NCI-H1436 treated with DMSO at 0.1 percent for 48 hours (cell line): ENCODE measurements around the gene ADAMTS3.
"Not testable (repeated sequence)": the region's sequence is repeated elsewhere in the genome, so short reads cannot be mapped to it uniquely, and the experiment has no call there.

Source experiments
- DNase-seq: peaks from one replicate; lab custom pipeline; 2025; lab: John Stamatoyannopoulos, UW

The ADAMTS3 gene

DNA sequence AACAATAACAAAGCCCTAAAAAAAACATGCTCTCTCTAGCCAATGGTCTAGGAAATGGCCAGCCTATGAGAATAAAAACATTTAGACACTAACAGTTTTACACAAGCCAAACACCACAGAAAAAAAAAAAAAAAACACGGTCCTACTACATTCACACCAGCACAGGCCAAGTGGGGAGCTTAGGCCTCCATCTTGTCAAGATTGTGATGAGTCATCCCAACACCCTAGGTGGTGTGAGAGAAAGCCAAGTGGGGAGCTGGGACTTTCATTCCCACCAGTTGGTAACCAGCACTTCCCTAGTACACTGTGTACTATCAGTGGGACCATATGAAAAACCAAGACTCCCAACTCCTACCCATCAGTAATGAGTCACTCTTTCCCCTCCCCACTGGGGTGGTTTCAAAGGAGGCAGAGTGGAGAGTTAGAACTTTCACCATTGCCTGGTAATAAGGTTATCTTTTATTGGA lies 95.6 kb downstream of the ADAMTS3 start:
- no peak for DNase-seq

DNA sequence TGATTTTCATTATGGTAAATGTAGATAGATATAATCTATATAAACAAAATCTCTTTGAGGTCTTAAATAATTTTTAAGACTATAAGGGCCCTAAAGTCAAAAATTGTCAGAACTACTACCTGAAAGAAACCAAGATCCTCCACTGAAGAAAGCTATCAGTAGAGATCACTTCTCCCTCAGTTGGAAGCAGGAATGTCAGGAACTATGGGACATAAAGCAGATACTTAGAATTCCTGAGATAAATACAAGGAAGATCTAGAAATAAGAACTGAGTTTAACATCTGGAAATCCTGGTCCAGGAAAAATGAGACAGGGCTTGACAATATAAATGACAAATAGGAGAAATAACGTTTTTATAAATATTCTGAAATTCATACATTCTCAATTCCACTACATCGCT lies 97.2 kb downstream of the ADAMTS3 start:
- DNase-seq, result no peak

DNA sequence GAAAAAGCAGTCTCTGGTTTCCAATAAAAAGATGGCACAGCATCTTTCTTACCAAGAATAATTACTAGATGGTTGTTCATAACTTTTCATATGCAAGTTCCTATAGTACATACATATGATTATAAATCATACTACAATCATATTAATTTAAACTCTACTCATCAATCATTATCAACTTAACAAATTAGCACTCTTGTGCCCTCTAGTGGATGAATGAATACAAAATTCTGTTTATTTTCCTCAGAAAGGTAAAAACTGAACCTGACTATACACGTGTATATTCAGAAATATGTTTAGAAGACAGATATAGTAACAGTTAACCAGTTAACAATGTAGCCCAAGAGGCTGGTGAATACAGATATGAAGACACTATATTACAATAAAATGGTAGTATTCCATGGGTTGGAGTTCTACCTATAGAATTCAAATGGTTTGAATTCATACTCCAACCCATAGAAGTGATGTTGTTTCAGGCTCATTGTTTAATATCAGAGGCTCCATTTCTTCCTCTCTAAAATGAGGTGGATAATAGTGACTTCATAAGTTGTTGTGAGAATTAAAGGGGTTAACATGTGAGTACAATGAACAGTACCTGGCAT lies 100.0 kb downstream of the ADAMTS3 start:
- DNase-seq, result no peak

DNA sequence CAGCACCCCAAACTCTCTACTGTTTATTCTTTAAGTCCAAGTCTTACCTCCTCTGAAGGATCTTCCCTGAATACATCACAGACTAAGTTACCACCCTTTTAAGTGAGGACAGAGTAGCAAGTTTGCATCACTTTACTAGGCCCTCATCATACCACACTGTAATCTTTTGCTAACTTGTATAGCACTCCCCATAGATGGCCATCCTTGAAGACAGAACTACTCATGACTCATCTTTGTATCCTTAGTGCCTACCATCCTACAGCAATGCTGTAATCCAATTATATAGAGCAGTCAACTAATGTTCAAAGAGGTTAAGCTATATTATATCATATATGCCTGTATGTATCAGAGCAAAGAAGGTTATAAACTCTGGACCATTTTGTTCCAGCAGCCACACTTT lies 101.4 kb downstream of the ADAMTS3 start:
- DNase-seq, result no peak

DNA sequence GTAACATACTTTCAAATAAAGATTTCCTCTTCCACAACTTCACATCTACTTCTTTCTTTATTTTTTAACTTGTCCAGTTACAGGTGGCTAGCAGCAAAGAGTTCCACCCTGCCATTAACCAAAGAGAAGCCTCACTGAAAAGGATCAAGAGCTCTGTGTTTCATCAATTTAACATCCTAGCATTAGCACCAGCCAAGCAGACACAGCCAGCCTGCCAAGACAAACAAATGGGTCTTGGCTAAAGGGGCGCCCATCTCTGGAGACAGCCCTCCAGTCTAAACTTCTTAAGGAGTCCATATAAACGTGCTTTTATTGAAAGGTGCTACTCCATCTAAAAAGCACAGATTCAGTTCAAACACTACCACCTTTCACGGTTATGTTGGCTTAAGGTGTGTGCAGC lies 105.3 kb downstream of the ADAMTS3 start:
- no peak for DNase-seq

DNA sequence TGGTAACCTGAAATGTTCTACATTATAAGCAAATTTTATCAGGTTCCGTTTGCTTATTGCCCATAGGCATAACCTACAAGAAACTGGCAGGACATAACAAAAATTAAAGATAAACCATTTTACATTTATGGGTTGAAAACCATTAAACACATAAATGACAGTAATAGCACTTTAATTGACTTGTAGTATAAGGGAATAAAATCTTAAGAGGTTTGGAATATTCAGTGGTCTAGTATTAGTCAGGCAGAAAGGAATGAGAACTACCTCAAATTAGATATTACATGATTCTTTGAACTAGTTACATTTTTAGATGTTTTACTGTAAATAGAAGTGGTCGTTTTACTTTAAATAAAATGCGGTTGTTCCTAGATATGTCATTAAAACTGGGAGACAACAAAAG lies 111.9 kb downstream of the ADAMTS3 start:
- DNase-seq, result no peak

DNA sequence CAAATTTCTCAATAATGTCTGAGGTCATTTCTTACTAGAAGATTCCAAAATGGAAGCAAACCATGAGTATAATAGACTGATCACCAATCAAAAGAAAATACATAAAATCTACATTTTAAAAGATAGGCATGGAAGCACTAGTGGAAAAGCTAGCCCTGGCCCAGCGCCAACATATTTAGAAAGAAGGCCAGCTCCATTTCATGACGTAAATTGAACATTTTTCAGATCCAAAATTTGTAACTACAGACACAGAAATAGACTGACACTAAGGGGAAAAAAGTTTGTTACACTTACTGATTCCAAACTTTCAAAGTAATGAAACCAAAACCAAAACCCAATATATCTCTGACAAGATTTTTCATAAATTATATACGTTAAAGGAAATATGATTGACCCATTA lies 117.7 kb downstream of the ADAMTS3 start:
- DNase-seq, result no peak

DNA sequence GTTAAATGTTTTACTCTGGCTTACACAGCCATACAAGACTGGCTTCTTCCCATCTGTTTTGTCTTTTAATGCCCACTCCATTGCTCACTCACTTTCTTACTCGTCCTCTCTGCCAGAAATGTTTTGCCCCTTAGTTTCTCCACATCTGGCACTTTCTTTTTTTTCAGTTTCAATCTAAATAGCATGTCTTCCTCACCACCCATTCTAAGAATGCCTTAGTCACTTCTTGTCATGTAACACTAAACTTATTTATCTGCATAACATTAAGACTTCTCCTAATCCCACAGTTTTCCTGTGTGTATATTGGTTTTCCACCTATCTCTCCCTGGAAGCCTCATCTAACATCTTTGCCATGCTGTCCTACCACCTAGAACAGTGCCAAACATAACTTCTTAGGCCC lies 119.3 kb downstream of the ADAMTS3 start:
- no peak for DNase-seq

DNA sequence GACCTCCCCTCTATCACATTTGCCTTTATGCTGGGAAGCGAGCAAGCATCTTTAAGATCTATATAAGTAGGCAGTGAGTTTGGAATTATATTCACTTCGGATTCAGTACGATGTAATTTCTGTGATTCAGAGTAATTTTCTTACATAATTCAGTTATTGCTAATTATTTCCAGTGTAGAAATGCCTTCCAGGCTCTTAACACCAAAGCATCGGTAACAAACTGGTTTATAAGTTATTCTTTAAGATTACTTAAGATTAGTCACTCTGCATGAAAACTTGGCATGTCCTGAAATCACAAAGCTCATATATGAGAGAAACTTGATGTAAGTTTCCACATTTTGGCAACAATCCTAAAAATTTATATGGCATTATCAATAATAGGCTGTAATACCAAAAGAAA lies 120.8 kb downstream of the ADAMTS3 start:
- DNase-seq, result no peak

DNA sequence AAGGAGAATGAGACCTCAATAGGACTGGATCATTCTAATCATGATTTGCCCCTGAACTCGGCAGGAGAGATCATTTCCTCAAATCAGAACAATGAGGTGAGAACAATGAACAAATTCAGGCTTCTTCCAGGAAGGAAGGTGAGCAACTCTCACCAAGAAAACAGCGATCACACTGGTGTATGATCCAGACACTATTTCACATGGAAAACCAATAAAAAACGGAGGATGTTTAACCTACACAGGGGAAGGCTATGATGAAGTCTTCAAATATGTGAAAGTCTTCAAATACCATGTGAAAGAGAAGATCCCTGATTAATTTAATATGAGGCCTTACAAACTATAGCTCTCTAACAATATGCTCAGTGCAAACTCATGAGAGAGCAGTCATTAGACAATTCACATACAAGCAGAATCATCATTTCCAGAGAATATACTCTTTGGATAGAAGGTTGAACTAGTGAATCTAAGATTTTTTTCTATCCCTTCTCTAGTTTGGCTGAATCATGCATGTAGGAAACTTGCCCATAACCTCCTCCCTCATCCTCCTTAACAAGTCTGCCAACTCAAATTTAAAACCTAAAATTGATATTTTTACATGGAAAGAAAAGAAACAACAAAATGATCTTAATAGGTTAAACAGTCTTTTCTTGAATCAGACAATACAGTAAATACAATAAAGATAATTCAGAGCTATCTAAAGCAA lies 122.5 kb downstream of the ADAMTS3 start:
- DNase-seq, result no peak

DNA sequence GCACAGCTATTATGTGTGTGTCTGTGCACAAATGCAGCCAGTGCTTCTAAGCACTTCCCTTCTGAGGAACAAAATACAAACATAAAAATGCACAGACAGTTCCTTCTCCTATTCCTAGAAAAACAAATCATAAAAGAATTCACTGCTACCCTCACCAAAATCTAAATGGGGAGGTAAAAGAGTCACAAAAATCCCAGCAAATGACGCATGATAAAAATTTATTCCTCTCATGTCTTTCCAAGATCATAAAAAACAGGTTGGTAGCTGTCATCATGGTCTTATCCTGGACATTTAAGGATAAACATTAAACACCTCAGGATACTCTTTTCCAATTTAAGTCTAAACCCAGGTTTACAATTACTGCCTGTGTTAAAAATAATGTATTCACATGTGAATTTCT lies 124.9 kb downstream of the ADAMTS3 start:
- DNase-seq, result no peak

DNA sequence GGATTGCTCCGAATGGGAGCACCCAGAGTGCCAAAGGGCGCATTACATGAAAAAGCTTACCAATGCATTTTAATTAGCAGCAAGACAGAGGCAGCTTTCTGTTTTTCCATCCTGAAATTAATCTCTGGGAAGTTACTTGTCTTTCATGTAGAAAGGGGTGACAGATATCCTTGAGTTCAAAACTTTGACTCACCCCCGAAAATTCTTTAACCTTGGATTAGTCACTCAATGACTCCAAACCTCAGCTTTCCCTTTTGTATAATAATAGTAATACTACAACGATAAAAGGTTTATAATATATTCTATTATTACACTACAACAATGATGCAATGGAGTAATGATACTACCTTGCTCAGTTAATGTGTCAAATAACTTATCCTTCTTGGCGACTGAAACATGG lies 126.3 kb downstream of the ADAMTS3 start:
- DNase-seq, result no peak

DNA sequence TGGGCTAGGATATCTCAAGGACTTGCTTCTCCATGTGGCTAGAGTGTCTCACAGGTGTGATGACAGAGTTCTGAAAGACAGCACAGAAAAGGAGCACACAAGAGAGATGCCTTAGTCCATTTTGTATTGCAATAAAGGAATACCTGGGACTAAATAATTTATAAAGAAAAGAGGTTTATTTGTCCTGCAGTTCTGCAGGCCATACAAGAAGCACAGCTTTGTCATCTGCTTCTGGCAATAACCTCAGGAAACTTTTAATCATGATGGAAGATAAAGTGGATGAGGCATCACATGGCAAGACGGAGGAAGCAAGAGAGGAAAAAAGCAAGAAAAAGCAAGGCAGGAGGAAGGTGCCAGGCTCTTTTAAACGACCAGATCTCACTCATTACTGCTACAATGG lies 126.9 kb downstream of the ADAMTS3 start:
- no peak for DNase-seq

DNA sequence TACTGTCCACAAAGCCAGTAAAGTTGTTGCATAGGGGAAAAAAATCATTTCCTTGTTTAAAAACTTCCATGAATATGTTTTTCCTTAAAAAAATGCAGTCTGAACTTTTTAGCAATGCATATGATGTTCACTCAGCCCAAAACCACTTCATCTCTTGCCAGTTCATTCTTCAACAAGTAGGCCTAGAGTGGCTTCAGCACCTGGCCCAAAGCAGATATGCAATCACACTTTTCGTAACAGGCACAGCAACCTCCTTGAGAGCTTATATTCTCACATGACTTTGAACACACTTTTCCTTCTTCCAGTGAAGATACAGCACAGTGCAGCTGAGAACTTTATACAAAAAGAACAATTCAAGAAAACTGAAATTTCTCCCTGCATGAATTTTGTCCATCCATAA lies 128.6 kb downstream of the ADAMTS3 start:
- no peak for DNase-seq

DNA sequence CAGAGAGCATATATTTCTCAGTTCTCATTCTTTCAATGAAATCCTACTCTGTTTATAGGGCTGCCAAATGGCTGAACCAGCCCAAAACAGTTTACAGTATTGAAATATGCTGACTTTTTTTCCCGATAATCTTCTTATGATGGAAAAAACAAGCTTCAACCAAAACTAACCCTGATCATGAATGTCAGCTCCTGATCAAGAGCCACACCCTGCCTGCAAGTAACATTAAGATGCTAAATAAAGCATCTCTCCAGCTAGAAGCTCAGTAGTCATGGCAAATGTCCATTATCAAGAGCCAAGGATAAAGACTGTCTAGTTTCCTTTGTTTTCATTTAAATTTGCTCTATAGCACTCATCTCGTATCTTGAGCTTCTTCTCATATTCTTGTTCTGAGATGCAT lies 136.0 kb downstream of the ADAMTS3 start:
- no peak for DNase-seq

DNA sequence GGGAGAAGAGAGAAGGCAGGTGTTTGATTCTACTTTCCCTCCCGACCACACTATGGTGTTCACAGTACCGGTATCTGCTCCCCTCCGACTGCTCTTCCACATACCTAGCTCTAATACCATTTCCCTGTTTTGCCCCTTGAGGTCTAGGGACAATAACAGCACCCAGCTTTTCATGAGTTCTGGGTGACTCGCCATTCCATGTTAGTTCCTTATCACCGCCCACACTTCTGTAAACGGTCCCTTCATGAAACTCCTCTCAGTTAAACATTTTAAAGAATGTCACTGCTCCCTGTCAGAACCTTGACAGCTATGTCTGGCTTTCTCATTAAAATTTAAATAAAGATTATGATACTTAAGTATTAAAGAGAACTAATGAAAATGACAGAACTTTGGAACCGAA lies 136.7 kb downstream of the ADAMTS3 start:
- no peak for DNase-seq

DNA sequence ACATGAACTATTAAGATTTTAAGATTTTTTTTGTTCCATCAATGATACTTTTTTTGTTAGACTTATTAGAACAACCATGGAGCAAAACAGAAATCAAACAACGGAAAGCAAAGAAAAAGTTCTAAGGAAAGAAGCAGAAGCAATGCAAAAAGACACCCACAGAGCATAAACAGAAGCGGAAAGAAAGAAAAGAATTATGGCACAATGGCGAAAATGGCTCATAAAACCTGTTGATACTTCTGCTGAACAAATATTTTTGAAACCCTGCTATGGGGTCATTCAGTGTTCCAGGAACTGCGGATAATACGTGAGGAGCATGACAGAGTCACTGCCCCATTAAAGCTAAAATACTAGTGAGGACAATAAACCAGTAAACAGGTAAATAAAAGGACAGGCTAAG lies 138.0 kb downstream of the ADAMTS3 start:
- no peak for DNase-seq

DNA sequence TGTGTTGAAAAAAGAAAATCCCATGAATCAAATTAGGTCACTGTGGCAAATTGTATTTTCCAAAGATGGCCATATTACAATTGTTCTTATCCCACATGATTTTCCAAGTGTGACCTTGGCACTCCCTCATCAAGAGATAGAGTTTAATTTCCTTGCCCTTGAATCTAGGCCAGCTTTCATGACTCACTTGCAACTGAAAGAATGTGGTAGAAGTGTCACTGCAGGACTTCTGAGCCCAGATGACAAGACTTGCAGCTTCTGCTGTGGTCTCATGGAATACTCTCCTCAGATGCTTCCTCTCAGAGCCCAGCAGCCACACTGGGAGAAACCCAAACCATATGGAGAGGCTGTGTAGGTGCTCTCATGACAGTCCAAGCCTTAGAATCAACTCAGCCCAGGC lies 139.0 kb downstream of the ADAMTS3 start:
- no peak for DNase-seq

DNA sequence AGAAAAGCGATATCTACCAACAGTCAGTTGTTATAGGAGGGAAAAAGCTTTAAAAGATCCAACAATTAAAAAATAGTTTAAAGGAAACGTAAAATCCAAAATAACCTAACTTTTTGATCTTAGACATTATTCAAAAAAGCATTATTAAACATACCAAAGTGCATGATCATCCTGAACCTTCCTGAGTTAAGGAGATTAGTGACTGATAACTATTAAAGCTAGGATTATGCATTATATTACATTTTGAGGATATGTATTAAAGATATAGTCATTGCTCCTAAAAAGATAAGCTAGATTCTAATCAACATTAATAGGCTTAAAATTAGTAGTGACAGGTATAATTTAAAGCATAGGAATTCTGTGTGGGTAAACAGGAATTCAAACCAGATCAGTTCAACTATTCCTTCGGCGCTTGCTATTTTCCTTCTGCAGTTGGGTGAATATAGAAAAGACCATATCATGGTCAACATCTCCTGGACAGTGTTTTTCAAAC lies 139.6 kb downstream of the ADAMTS3 start:
- no peak for DNase-seq

DNA sequence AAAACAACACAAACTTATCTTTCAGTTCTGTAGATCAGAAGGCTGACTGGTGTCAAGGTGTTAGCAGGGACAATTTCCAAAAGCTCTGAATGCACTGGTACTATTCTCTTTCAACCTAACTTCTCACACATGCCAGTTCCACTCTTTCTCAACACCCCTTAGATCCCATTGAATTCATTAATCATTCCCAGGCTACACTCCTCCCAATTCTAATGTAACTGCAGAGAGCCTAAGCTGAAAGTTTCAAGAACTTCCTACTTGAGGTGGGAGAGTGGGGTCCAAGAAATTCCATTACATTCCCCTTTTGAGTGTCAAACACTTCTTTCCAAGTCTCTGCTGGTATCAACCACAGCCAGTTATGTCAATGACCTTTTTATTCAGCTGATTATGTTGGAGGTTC lies 142.0 kb downstream of the ADAMTS3 start:
- no peak for DNase-seq

DNA sequence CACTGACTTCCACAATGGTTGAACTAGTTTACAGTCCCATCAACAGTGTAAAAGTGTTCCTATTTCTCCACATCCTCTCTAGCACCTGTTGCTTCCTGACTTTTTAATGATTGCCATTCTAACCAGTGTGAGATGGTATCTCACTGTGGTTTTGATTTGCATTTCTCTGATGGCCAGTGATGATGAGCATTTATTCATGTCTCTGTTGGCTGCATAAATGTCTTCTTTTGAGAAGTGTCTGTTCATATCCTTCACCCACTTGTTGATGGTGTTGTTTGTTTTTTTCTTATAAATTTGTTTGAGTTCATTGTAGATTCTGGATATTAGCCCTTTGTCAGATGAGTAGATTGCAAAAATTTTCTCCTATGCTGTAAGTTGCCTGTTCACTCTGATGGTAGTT lies 143.1 kb downstream of the ADAMTS3 start:
- DNase-seq, result not testable (repeated sequence)

DNA sequence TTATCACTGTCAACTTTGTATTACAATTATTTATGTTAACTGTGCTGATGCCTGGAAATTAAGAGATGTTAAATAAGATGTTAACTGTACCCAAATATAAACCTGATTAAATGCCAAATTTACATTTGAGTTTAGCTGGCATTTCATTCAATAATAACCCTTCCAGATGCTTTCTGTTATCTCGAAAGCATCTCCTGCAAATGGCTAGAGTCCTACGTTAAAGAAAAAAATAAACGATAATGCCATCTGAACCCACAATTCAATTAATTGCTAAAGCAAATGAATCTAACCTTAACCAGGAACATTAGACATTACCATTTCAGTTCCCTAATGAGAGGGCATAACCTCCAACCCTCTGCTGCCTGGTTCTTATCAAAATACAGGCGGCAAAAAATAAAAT lies 145.0 kb downstream of the ADAMTS3 start:
- DNase-seq, result no peak

DNA sequence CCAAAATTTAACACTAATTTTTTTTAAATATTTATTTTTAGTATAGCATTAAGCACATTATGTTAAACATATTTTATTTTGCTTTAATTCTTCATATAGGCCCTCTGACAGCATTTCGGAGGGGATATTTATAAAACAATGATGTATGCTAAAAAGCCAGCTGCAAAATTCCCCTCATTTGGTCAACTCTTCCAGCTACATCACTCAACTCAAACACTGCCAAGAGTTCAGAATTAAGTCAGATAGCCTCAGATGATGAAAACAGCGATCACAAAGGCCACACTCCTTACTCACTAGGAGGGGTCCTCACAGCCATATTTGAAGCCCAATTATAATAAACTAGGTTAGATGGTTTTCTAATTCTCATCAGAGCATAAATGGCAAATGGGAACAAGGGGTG lies 146.6 kb downstream of the ADAMTS3 start:
- no peak for DNase-seq

DNA sequence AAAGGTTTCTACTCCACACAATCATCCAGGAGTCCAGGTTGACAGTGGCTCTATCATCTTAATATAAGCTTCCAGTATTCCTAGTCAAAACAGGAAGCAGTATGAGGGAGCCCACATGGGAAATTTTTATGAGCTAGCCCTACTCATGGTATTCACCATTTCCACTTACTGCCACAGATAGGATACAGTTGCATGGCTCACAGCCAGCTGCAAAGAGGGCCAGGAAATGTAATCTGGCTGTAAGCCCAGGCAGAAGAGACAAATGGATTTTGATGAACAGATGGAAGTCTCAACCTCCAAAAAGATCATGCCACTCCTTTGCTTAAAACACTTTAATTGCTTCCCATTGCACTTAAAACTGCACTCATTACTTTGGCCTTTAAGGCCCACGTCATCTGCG lies 150.6 kb downstream of the ADAMTS3 start:
- DNase-seq, result no peak
